ENCODE data around the gene KCNIP4.

The KCNIP4 gene

DNA sequence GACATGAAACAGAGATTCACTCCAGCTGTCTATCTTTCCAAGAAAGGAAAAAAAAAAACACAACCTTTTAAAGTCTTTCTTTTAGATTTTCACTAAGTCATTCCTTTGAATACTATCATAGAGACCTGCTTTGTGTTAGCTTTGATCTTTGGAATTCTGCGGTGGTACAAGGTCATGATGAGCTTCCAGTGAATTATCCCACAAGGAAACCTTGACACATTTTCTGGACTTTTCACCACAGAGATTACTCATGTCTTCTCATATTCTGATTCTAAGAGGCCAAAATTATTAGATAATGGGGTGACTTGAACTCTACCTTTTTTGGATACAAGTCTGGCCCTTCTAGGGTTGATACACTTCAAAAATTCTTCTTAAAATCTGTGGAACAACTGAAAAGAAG is 1046.7 kb downstream of the KCNIP4 start:
- DNase-seq: no peak

DNA sequence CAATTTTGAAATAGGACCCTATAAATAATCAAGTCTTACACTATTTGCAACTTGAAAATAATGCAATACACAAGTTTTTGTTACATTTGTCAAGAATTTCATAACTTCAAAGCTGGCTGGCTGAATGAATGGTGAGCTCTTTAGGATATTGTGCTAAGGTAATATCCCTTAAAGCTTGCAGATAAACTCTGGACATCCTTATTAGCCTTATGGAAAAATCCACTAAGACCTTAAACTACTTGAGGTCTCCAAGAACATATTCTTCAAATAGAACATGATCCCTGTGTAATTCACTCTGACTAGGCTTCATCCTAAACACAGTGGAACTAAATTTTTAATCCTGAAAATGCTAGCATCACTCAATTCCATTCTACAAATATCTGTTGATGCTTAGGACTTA is 1049.0 kb downstream of the KCNIP4 start:
- no peak for DNase-seq

GRCh38 chr4:20895988-20896387 is 1052.6 kb downstream of the KCNIP4 start:
- no peak for DNase-seq

DNA sequence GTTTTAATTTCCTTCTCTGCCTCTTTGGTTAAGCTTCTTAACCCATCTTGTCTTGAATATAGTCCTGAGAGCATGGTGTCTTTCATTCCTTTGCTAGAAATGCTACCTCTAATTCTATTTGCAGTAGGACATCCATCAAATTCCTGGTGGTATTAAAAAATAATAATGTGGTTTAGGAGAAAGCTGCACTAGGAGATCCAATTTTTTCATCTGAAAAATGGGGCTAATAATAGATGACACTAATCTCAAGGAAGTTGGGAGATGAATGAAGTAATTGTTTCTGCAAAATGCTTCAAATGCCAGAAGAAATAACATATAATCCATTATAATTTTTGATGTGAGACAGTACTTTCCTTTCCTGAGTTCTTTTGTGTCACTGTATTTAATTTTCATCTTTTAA is 1053.4 kb downstream of the KCNIP4 start:
- DNase-seq: no peak

DNA sequence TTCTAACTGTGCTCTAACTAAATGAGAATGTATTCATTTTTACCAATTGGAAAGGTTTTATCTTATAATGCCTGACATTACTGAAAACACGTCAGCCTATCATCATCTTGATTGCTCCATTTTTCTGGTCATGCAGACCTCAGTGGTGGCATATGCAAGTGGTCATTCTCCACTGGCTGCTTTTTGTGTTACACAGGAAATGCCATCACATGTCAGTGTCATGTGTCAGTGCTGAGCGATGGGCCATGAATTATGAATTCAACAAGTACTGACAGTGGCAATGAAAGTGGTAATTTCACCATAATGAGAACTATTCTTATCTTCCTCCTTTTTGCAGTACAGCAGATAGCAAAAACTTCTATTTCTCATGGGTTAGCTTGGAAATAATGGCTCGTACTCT is 1057.8 kb downstream of the KCNIP4 start:
- no peak for DNase-seq

DNA sequence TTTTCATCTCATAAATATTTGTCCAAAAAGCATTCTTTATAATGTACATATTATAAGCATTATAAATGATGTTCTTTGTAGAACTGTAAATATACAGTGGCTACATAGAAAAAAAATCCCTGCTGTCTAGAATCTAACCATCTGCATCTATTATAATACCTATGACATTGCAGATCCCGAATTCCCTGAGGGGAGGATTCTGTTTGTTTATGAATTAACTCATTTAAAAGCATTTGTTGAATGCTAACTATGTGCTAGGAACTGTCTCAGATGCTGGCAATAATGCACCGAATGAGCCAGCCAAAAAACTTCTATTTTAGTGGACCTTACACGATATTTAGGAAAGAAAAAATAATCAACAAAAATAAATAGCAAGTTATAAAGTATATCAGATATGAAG is 1058.7 kb downstream of the KCNIP4 start:
- no peak for DNase-seq

DNA sequence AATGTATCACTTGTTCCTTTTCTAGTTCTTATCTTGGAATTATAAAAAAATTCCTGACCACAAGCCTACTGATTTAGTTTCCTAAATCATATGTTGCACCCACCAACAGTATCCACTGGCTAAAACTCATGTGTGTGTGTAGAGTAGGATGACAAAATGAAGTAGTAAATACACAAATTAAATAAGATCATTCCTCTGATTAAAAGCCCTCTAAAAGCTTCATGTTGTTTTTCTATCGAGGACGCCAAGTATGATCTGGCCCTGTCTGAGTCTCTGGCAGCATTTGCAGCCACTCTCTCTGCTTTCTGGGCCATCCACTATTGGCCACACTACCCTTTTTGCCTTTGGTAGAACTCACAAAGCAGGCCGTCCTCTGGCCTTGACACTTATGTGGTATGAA is 1064.9 kb downstream of the KCNIP4 start:
- DNase-seq: no peak

GRCh38 chr4:20883231-20883630 is 1065.3 kb downstream of the KCNIP4 start:
- DNase-seq: no peak

DNA sequence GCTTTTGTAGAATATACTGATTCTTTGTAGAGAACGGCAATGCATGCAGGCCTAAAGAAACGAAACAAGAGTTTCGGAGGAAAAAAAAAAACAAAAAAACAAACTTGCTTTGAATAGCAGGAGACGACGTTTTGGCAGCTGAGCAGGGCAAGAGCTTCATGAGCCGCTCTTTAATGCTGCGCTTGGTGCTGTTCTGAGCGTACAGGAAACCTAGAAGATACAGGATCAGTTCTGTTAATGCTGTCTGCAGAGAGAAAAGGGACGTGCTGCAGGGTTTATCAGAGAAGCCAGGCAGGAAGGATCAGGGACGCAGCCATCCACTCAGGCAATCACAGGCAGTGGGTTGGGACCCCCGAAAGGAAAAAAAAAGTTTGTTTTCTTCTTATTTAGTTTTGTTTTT is 1066.1 kb downstream of the KCNIP4 start:
- no peak for DNase-seq

GRCh38 chr4:20881658-20882057 is 1066.9 kb downstream of the KCNIP4 start:
- DNase-seq: no peak

- DNase-seq: no peak
Observed at GRCh38 chr4:20878806-20879205, 1069.8 kb downstream of the KCNIP4 start.

- no peak for DNase-seq
Observed at GRCh38 chr4:20870436-20870835, 1078.1 kb downstream of the KCNIP4 start.

GRCh38 chr4:20868108-20868507 is 1080.5 kb downstream of the KCNIP4 start:
- DNase-seq: no peak

DNA sequence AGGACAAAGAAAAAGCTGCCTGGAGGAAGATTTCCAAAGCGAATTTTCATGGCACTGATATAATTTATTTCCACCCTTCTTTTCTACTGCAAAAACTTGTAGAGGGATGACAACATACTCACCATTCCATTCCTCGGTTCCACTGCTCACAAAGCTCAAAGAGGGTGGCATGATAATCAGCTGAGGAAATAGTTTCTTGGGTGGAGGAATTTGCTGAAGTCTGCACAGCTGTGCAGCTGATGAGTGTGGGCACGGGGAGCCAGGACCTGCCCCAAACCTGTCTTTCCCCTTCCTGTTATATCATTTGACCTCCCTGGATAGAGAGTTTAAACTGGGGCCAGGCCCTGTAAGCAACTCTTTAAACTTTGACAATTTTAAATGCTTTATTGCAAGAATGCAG is 1087.7 kb downstream of the KCNIP4 start:
- no peak for DNase-seq

GRCh38 chr4:20859097-20859781 is 1089.3 kb downstream of the KCNIP4 start:
- no peak for DNase-seq

DNA sequence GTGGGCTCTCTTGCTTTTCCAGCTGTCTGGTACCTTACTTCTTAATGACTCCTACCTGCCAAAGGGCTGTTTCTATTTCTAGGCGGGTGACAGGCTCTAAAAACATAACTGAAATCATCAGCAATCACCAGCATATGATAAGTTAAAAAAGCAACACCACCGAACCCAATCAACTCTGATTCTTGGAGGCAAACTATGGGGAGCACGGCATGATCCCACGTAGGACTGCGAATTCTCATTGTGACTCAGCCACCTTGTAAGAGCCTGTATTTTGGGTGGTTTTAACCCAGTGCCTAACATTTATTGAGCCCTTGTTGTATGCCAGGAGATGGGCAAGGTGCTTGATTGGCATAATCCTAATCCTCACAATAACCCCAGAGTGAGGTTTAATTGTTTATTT is 1091.5 kb downstream of the KCNIP4 start:
- no peak for DNase-seq

- no peak for DNase-seq
Observed at GRCh38 chr4:20847124-20847747, 1101.3 kb downstream of the KCNIP4 start.

DNA sequence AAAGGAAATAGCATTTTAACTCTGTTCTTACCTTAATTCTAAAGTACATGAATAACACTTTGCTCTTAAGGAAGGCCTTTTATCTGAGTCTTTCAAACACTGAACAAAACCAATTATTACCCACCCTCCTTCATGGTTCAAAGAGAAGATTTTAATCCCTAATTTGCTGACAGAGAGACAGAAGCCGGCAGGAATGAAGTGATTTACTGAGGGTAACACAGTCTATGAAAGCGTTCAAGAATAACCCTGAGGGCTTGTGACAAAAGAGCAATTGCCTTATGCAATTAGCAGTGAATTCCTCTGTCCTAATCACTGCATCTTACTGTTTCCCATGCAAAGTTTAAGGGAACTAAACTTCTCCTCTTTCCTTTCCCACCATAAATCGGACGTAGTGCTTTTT is 1104.3 kb downstream of the KCNIP4 start:
- no peak for DNase-seq

DNA sequence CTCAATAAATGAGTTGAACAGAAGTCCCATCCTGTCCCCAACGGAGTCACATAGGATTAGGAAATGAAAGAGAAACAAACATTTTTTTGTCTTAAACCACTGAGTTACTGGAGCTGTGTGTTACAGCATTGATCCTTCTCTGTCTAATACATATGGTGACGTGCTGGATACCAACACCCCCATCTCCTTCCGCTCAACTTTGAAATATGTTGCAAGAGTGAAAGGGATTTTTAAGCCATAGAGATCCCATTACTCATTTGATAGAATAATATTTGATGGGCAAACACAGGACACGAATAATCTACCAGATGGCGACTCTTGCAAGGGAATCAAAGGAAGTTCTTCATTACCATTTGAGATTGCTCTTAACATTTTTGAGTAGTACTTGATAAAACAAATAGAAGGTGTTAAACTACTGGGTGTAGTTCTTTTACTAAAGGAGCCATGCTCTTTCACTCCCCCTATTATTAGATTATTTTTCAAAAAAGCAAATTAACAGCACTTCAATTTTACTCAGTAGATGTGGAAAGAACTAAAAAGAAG is 1107.9 kb downstream of the KCNIP4 start:
- no peak for DNase-seq

DNA sequence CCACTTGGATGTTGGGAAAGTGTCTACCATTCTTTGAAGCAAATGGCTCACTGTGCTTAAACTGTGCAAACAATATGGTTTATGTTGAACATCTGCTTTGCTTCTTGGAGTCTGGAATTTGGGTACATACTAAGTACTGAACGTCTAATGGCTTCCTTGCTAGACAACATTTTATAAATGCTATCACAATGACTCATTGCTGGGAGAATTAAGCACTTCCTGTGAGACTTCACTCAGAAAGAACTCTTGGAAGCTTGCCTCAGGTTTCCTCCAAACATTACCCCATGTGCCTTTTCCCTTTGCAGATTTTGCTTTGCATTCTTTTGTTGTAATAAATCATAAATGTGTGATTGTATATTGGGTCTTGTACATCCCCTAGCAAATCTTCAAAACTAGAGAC is 1108.6 kb downstream of the KCNIP4 start:
- DNase-seq: no peak

GRCh38 chr4:20838476-20838875 is 1110.1 kb downstream of the KCNIP4 start:
- no peak for DNase-seq

DNA sequence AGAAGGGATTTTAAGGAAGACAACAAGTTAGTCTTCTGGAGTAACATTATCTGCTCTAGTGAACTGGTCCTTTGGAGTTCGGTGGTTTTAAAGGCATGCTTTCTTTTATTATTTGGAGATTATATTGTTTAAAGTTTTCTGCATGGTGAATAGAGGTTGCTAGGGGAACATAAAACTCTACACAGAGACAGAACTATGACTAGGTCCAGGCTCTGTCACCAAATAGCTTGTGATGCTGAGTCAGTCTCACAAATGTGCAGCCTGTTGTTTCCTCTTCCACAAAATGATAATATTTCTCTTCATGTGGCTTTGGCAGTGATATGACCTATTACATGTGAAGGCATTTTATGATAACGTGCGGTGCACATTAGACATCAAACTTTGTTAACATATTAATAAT is 1115.7 kb downstream of the KCNIP4 start:
- DNase-seq: no peak

DNA sequence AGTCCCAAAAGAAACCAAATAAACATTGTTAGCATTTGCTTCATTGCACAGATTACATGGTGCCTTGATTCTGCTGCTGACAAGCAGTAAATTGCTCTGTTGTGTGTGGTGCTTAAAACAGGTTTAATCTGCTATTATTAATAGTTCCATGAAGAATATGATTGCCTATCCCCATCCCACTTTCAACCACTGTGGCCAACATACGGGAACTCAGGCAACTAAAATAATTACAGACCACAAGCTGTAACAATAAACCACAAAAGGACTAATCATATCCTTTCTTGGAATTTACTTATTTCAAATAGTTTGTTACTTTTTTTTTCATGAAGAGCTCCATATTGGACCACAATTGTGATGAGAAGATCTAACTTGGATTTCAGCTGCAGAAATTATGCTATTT is 1116.8 kb downstream of the KCNIP4 start:
- DNase-seq: no peak

DNA sequence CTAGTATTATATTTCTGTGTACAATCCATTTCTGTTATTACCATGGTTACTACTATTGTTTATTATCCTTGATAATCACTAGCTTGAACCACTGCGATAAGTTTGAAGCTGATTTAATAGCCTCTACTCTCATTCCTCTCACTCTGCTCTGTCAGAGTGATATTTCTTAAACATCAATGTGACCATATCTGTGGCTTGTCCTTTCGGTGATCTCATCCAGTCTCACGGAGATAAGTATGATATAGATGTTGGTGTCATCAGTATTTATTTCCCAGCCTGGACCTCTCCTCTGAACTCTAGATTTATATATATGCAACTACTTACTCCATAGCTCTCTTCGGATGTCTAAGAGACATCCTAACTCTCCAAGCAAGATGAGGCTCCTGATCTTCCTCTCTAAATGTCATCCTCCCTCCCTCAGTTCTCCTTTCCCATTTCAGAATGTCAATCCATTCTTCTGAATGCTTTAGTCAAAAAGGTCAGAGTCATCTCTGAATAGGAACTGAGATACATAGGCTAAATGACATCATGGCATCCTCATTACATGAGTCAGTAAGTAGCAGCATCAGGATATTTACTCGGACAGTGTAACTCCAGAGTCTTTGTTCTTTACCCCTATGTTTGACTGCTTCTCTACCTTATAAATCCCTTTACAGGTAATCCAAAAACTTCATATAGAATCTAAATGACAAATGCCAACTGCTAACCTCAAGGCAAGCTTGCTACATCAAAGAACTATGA is 1118.8 kb downstream of the KCNIP4 start:
- DNase-seq: no peak
